ENCODE measurements around the gene OAS1. TPM values are rescaled to one million over a fixed set of nuclear protein-coding genes. Genes with fewer than 3 reads are reported as not detected.

Gene OAS1
- total RNA-seq, 4 donors from 2014 or later, result 33.9 to 73.1 (median 63.5) TPM

GRCh38 chr12:112932485-112933128, 25.8 kb downstream of the OAS1 start:
- DNase-seq, result no peak
- H3K36me3 ChIP-seq, result no peaks in the 10 kb centered on the region
- no peaks in the 10 kb centered on the region for H3K4me1 ChIP-seq
- no peak overlapping the region for H3K4me3 ChIP-seq
- no peaks in the 10 kb centered on the region for H3K27me3 ChIP-seq
- H3K9me3 ChIP-seq, result no peaks in the 10 kb centered on the region
- TF ChIP-seq POLR2A (IDR thresholded peaks at IDR 0.05), result no peak
- TF ChIP-seq, protein P1, sequence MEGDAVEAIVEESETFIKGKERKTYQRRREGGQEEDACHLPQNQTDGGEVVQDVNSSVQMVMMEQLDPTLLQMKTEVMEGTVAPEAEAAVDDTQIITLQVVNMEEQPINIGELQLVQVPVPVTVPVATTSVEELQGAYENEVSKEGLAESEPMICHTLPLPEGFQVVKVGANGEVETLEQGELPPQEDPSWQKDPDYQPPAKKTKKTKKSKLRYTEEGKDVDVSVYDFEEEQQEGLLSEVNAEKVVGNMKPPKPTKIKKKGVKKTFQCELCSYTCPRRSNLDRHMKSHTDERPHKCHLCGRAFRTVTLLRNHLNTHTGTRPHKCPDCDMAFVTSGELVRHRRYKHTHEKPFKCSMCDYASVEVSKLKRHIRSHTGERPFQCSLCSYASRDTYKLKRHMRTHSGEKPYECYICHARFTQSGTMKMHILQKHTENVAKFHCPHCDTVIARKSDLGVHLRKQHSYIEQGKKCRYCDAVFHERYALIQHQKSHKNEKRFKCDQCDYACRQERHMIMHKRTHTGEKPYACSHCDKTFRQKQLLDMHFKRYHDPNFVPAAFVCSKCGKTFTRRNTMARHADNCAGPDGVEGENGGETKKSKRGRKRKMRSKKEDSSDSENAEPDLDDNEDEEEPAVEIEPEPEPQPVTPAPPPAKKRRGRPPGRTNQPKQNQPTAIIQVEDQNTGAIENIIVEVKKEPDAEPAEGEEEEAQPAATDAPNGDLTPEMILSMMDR (IDR thresholded peaks at IDR 0.05), result no peak
- H3K27ac ChIP-seq, result no peak overlapping the region

GRCh38 chr12:112933129-112933505, 26.4 kb downstream of the OAS1 start:
- Histone ChIP-seq H3K36me3 (no peaks in the 10 kb centered on the region), H3K27ac (no peak overlapping the region), H3K9me3 (no peaks in the 10 kb centered on the region), H3K4me3 (no peak overlapping the region), H3K4me1 (no peaks in the 10 kb centered on the region), H3K27me3 (no peaks in the 10 kb centered on the region)
- DNase-seq, result no peak
- no peak for TF ChIP-seq POLR2A (IDR thresholded peaks at IDR 0.05)
- TF ChIP-seq, protein P1 (IDR thresholded peaks at IDR 0.05), result no peak

DNA sequence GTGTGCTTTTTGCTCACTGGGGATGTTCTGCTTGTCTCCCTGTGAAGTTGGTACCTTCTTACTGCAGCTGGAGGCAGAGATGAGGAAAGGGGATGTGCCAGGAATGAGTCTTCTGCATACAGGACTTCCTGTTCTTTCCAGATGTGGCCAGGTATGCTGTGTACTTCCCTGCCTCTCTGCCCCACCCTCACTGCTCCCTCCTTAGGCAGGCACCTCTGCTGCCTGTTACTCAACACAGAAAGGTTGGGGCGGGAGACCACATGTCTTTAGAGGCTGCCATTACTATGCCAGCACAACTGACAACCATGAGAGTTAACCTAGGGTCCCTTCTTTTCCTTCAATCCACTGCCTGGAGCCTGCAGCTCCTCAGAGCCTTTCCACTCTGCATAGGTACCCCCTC, 29.5 kb downstream of the OAS1 start:
- Histone ChIP-seq H3K27me3 (no peaks in the 10 kb centered on the region), H3K4me1 (peaks cover 0 to 18% (median 4%) of the 10 kb centered on the region in 4 donors), H3K36me3 (no peaks in the 10 kb centered on the region), H3K9me3 (no peaks in the 10 kb centered on the region), H3K27ac (no peak overlapping the region), H3K4me3 (no peak overlapping the region)
- no peak for TF ChIP-seq POLR2A (IDR thresholded peaks at IDR 0.05)
- TF ChIP-seq, protein P1 (IDR thresholded peaks at IDR 0.05), result no peak
- no peak for DNase-seq

DNA sequence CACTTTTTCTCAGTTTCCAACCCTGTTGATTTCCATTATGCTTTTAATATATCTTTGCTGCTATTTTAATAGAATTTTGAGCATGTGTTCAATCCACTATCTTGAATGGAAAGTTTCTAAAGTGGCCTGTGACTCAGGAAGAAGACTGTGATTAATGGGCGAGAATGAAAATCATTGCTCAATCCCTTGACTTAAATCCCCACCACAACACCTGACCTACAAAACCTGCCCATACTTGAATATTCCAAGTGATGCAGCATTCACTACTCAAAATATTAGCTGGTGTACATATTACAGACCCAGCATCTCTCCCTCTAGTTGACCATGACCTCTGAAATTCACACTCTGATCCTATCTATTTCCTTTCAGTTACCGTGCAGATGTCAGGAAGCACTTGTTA, 30.2 kb downstream of the OAS1 start:
- Histone ChIP-seq H3K9me3 (no peaks in the 10 kb centered on the region), H3K36me3 (no peaks in the 10 kb centered on the region), H3K4me3 (no peak overlapping the region), H3K27me3 (no peaks in the 10 kb centered on the region), H3K4me1 (peaks cover 0 to 18% (median 4%) of the 10 kb centered on the region in 4 donors), H3K27ac (peak overlapping the region in 2 of 4 donors; percentile 82 to 89)
- no peak for DNase-seq
- TF ChIP-seq, protein P1 (IDR thresholded peaks at IDR 0.05), result no peak
- no peak for TF ChIP-seq POLR2A (IDR thresholded peaks at IDR 0.05)

- Histone ChIP-seq H3K4me1 (peaks cover 0 to 18% (median 4%) of the 10 kb centered on the region in 4 donors), H3K36me3 (no peaks in the 10 kb centered on the region), H3K27me3 (no peaks in the 10 kb centered on the region), H3K27ac (peak within 1 kb of the TSS; percentile 76 to 89 (median 82)), H3K4me3 (peak within 1 kb of the TSS; percentile 68 to 84 (median 78)), H3K9me3 (no peaks in the 10 kb centered on the region)
- TF ChIP-seq, protein P1 (IDR thresholded peaks at IDR 0.05), result peak in 1 of 6 experiments; percentile 8
- peak in 1 of 2 donors; percentile 20 for TF ChIP-seq POLR2A (IDR thresholded peaks at IDR 0.05)
- DNase-seq, result peak; percentile 77 to 91 (median 88)
These were observed 31.3 kb downstream of the OAS1 start, which contains the start of gene OAS3 for GRCh38 chr12:112937741-112938719. TSS of gene OAS3 (plus strand) at chr12:112938474. CDS start at chr12:112938531, 57 bp downstream.
